LNCaP clone FGC (cell line): Measurements from ENCODE around the gene NECTIN1.

Experiments used
- DNase-seq: peaks from one replicate; pipeline ENCODE4 v3.0.0-alpha.2; 2011; ENCODE audit warnings: low read depth
- H3K4me3 ChIP-seq: 2 replicates; pipeline ENCODE4 v1.5.1; 2011; ENCODE audit warnings: mild to moderate bottlenecking, low read depth, low read length, control low read depth
- TF ChIP-seq, protein P1 (sequence below): IDR thresholded peaks from 2 replicates; pipeline ENCODE4 v1.5.1; 2012; ENCODE audit warnings: mild to moderate bottlenecking; ENCODE audit not compliant: control insufficient read depth, insufficient read depth; ENCODE audit errors: extremely low read depth

The NECTIN1 gene

DNA sequence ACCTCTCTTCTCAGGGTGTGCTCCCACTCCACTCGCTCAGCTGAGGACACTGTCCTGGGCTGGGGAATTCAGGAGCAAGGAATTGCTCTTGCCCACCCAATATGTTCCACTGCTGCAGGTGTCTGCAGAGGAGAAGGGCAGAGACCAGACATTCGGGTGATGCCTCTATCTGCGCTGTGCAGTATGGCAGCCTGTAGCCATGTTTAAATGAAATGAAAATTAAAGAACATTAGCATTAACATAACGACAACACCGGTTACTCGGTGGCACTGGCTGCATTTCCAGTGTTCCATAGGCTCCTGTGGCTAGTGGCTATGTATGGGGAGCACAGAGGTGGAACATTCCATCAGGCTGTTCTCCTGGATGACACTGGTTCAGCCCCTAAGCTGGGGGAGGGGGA lies 104.4 kb downstream of the NECTIN1 start:
- TF ChIP-seq, protein P1, sequence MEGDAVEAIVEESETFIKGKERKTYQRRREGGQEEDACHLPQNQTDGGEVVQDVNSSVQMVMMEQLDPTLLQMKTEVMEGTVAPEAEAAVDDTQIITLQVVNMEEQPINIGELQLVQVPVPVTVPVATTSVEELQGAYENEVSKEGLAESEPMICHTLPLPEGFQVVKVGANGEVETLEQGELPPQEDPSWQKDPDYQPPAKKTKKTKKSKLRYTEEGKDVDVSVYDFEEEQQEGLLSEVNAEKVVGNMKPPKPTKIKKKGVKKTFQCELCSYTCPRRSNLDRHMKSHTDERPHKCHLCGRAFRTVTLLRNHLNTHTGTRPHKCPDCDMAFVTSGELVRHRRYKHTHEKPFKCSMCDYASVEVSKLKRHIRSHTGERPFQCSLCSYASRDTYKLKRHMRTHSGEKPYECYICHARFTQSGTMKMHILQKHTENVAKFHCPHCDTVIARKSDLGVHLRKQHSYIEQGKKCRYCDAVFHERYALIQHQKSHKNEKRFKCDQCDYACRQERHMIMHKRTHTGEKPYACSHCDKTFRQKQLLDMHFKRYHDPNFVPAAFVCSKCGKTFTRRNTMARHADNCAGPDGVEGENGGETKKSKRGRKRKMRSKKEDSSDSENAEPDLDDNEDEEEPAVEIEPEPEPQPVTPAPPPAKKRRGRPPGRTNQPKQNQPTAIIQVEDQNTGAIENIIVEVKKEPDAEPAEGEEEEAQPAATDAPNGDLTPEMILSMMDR: no peak
- no peak overlapping the region for H3K4me3 ChIP-seq
- DNase-seq: no peak

DNA sequence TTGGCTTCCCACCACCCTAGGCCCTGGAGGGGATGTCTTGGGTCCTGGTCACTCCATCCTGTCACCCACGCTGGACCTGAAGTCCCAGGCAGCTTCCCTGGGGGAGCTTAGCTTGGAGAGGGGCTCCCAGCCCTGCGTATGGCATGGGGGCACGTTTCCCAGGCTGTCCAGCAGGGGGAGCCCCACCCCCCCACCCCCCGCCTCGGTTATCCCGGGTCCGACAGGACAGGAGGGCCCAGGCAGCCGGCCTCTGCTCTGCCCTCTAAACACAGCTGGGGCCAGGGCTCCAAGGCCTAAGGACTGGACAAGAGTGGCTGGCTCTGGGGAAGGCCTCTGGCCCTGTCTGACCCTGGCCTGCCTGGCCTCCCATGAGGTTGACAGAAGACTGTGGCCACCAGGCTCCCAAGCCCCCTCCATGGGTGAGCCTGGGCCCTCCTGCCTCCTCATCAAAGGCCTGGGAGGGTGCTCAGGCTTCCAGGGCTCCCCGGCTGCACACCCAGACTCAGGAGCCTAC lies 104.8 kb downstream of the NECTIN1 start:
- DNase-seq: no peak
- H3K4me3 ChIP-seq: no peak overlapping the region
- TF ChIP-seq, protein P1: peak; percentile 44

DNA sequence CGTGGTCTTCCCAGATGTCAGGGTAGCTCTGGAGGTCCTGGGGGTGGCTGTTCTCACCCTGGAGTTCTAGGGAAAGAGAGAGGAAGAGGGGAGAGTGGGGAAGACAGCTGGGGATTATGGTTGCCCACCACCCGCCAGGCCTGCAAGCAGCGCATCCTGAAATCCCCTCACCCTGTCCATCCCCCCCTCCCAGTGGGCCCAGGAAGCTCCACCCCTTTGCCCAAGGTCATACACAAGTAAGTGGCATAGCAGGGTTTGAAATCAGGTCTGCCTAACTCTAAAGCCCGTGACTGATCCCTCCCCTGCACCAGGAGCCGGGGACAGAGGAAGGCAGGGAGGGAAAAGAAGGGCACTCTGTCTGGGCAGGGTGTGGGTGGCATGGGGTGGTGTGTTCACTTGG lies 105.3 kb downstream of the NECTIN1 start:
- DNase-seq: no peak
- TF ChIP-seq, protein P1: no peak
- no peak overlapping the region for H3K4me3 ChIP-seq

DNA sequence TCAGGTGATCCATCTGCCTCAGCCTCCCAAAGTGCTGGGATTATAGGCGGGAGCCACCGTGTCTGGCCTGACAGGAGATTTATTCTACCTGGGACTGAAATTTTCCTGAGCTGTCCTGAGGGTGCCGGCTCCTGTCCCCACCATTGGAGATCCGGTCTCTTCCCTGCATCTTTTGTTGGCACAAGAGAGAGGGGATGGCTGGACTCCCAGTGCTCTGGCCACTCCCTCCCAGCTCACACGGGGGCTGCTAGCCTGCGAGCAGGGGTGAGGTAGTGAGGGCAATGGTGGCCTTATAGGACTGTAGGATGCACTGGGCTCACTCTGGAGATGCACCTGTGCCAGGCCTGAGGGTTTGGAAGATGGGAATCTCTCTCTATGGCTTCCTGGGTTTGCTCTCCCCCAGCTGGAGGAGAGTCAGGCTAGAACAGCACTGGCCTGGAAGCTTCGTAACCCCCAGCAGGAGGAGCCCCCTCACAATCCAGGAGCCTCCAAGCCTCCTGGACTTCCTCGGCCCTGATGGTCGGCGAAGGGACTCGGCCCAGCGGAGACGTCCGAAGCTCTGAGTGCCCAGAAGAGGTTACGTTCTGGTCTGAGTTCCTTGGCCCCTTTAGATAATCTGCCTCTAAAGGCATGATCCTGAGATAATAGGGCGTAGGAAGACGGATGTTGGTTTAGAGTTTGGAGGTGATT lies 106.4 kb downstream of the NECTIN1 start:
- TF ChIP-seq, protein P1: no peak
- no peak overlapping the region for H3K4me3 ChIP-seq
- DNase-seq: no peak

DNA sequence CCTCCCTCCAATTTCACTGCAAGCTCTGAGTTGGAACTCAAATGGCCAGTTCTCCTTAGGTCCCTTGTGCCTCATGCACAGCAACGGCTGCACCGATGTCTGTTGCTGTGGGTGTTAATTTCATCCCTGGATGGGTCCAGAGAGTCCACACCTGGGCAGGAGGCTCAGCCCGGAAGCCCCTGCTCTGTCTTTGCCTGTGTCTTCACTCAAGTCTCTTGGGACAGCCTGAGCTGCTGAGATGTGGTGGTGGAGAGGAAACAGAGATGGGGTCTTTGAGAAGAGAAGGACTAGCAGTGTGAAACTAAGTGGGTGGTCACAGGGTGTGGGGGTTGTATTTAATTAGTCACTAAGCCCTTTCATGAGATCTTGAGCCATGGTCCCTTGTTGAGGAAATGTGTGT lies 109.3 kb downstream of the NECTIN1 start:
- no peak for DNase-seq
- TF ChIP-seq, protein P1: no peak
- no peak overlapping the region for H3K4me3 ChIP-seq

DNA sequence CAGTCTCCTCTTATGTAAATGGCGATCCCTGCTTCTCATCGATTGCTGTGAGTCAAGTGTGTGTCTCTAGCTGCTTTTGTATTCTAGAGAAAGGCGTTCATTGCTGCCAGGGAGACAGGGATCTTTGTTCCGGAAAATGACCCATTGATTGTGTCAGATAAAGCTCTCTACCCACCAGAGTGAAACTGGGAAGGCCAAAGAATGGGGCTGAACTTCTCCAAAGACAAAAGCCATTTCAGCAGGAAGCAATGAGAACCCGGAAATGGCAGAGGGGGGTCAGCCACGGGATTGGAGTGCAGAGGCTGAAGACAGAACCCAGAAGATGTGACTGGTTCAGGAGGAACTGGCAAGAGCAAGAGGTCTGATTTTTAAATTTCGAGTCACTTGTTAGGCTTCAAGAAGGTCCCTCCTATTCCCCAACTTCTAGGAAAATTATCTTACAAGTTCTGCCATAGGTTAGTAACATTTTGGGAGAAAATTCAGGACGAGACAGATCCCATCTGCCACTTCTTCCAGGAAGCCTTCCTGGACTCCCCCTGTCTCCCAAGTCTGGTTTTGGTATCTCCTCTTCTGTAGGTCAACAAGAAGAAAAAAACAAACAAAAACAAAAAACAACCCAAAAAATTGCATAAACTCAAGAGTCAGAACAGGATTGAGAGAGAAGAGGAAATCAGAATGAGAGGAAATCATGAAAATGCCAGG lies 110.6 kb downstream of the NECTIN1 start:
- TF ChIP-seq, protein P1: no peak
- DNase-seq: no peak
- H3K4me3 ChIP-seq: no peak overlapping the region
